ENCODE data around the gene SPATA33.

DNA sequence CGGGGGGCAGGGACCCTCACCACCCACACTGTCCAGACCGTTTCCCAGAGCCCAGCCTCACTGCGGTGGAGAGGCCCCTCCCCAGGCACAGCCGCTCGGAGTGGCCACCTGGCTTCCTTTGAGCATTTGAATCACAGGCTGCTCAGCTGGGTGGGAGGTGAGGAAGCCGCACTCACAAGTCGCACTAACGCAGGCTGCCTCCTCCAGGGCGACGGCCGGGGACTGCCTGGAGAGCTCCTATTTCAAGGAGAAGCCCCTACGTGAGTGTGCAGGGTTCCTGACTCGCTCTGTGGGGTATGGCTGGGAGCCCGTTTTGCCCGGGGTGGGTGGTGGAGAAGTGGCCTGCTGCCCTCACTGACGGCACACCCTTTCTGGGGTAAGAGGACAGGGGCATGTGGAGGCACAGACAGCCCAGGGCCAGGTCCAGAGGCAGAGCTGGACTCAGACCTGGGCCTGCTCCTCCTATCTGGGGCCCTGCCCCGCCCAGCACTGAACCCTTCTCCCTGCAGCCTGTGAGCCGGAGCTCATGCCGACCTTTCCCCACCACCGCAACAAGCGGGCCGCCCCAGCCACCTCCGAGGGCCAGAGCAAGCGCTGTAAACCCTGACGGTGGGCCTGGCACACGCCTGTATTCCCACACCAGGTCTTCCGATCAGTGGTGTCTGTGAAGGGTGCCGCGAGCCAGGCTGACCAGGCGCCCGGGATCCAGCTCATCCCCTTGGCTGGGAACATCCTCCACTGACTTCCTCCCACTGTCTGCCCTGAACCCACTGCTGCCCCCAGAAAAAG lies 37.6 kb downstream of the SPATA33 start:
- no peak for TF ChIP-seq POLR2AphosphoS5 (IDR thresholded peaks at IDR 0.05)
- TF ChIP-seq, protein P1, sequence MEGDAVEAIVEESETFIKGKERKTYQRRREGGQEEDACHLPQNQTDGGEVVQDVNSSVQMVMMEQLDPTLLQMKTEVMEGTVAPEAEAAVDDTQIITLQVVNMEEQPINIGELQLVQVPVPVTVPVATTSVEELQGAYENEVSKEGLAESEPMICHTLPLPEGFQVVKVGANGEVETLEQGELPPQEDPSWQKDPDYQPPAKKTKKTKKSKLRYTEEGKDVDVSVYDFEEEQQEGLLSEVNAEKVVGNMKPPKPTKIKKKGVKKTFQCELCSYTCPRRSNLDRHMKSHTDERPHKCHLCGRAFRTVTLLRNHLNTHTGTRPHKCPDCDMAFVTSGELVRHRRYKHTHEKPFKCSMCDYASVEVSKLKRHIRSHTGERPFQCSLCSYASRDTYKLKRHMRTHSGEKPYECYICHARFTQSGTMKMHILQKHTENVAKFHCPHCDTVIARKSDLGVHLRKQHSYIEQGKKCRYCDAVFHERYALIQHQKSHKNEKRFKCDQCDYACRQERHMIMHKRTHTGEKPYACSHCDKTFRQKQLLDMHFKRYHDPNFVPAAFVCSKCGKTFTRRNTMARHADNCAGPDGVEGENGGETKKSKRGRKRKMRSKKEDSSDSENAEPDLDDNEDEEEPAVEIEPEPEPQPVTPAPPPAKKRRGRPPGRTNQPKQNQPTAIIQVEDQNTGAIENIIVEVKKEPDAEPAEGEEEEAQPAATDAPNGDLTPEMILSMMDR (IDR thresholded peaks at IDR 0.05): no peak
